GM18907 (cell line): ENCODE data around the gene DNAJC7.
A peak's percentile ranks its signal among the peaks of the same experiment; 100 is the strongest.

Experiments used
- ATAC-seq: cut with Tn5 transposase; IDR thresholded peaks from one replicate; pipeline ENCODE4 v1.9.1; 2021; ENCODE audit warnings: mild to moderate bottlenecking, moderate library complexity; ENCODE audit not compliant: unreplicated experiment

Gene DNAJC7

GRCh38 chr17:41930009-41930832, 87.0 kb downstream of the DNAJC7 start, which contains the start of gene ODAD4:
TSS of gene ODAD4 (plus strand) at chr17:41930617. CDS start at chr17:41930724, 107 bp downstream.
- peak; percentile 91 for ATAC-seq

GRCh38 chr17:41928693-41929251, 88.5 kb downstream of the DNAJC7 start:
- ATAC-seq = no peak
